Tibial artery (tissue), 4 donors: Measurements from ENCODE around the gene PARP8.

ENCODE experiments used
- DNase-seq, 2 donors: peaks; one replicate each; pipeline ENCODE4 v3.0.0-alpha.2; 2019
- H3K27ac ChIP-seq, 2 donors: fragments of 200-600 bp; sonication (generic) in 1 of 2; 1 replicate in 1 of 2; 2 replicates in 1 of 2; pipeline ENCODE4 v1.5.1; 2018 to 2019; ENCODE audit warnings: mild to moderate bottlenecking in 1 of 2
- H3K27me3 ChIP-seq, 2 donors: fragments of 200-600 bp; sonication (generic) in 1 of 2; one replicate each; pipeline versions ENCODE4 v1.5.1 to v1.6.0; 2016 to 2019
- H3K36me3 ChIP-seq, 3 donors: fragments of 200-600 bp; sonication (generic) in 2 of 3; one replicate each; pipeline ENCODE4 v1.5.1; 2016 to 2019; ENCODE audit warnings: mild to moderate bottlenecking in 2 of 3
- H3K4me1 ChIP-seq, 4 donors: fragments of 200-600 bp; sonication (generic) in 2 of 4; 1 replicate in 3 of 4; 2 replicates in 1 of 4; pipeline ENCODE4 v1.5.1; 2016 to 2019
- H3K4me3 ChIP-seq, 2 donors: fragments of 200-600 bp; sonication (generic) in 1 of 2; 1 replicate in 1 of 2; 2 replicates in 1 of 2; pipeline ENCODE4 v1.5.1; 2018 to 2019; ENCODE audit warnings: mild to moderate bottlenecking in 2 of 2
- H3K9me3 ChIP-seq, 3 donors: fragments of 200-600 bp; sonication (generic) in 1 of 3; one replicate each; pipeline ENCODE4 v1.5.1; 2016 to 2019
- CTCF ChIP-seq, 2 experiments: fragments of 200-600 bp in 1 of 2; fragments of 450-650 bp in 1 of 2; IDR thresholded peaks; one replicate each; pipeline ENCODE4 v1.5.1; 2017 to 2019; ENCODE audit warnings: antibody characterized with exemption in 2 of 2, mild to moderate bottlenecking in 1 of 2, moderate library complexity in 1 of 2
- intact Hi-C: fragments of 100-400 bp; cut with DNase I; formaldehyde crosslinking; loops from one replicate; pipeline ENCODE4 v1.15.0; 2023; ENCODE audit warnings: low total_unique reads

The PARP8 gene

GRCh38 chr5:50791813-50792212 is 125.4 kb downstream of the PARP8 start:
- H3K27me3 ChIP-seq, result no peaks in the 10 kb centered on the region
- no peak for TF ChIP-seq CTCF (IDR thresholded peaks at IDR 0.05)
- no peaks in the 10 kb centered on the region for H3K4me1 ChIP-seq
- no peak for DNase-seq
- H3K36me3 ChIP-seq, result peaks cover 19 to 43% (median 38%) of the 10 kb centered on the region in 3 donors
- no peak overlapping the region for H3K4me3 ChIP-seq
- no peaks in the 10 kb centered on the region for H3K9me3 ChIP-seq
- intact Hi-C loops, result no loop called here
- H3K27ac ChIP-seq, result no peak overlapping the region

- Histone ChIP-seq H3K4me1 (no peaks in the 10 kb centered on the region), H3K36me3 (peaks cover 19 to 41% (median 33%) of the 10 kb centered on the region in 3 donors), H3K4me3 (no peak overlapping the region), H3K9me3 (no peaks in the 10 kb centered on the region), H3K27me3 (no peaks in the 10 kb centered on the region), H3K27ac (no peak overlapping the region)
- intact Hi-C loops, result no loop called here
- TF ChIP-seq CTCF (IDR thresholded peaks at IDR 0.05), result no peak
- no peak for DNase-seq
Measured at GRCh38 chr5:50792843-50793242, 126.4 kb downstream of the PARP8 start.

- no peak for DNase-seq
- Histone ChIP-seq H3K27me3 (no peaks in the 10 kb centered on the region), H3K9me3 (no peaks in the 10 kb centered on the region), H3K4me1 (no peaks in the 10 kb centered on the region), H3K36me3 (peaks cover 7 to 35% (median 20%) of the 10 kb centered on the region in 3 donors), H3K4me3 (no peak overlapping the region), H3K27ac (no peak overlapping the region)
- intact Hi-C loops, result no loop called here
- TF ChIP-seq CTCF (IDR thresholded peaks at IDR 0.05), result no peak
Measured at GRCh38 chr5:50794812-50795211, 128.4 kb downstream of the PARP8 start.

- H3K27me3 ChIP-seq, result no peaks in the 10 kb centered on the region
- H3K4me1 ChIP-seq, result no peaks in the 10 kb centered on the region
- intact Hi-C loops, result no loop called here
- no peak for TF ChIP-seq CTCF (IDR thresholded peaks at IDR 0.05)
- H3K4me3 ChIP-seq, result no peak overlapping the region
- DNase-seq, result no peak
- peaks cover 9 to 29% (median 17%) of the 10 kb centered on the region in 3 donors for H3K36me3 ChIP-seq
- H3K9me3 ChIP-seq, result peaks cover 0 to 2% (median 0%) of the 10 kb centered on the region in 3 donors
- no peak overlapping the region for H3K27ac ChIP-seq
Measured at GRCh38 chr5:50798002-50798401, 131.6 kb downstream of the PARP8 start.

- H3K4me3 ChIP-seq, result no peak overlapping the region
- peaks cover 0 to 7% (median 0%) of the 10 kb centered on the region in 3 donors for H3K9me3 ChIP-seq
- peaks cover 16 to 25% (median 23%) of the 10 kb centered on the region in 3 donors for H3K36me3 ChIP-seq
- no peaks in the 10 kb centered on the region for H3K27me3 ChIP-seq
- no peak for TF ChIP-seq CTCF (IDR thresholded peaks at IDR 0.05)
- no peak overlapping the region for H3K27ac ChIP-seq
- no peaks in the 10 kb centered on the region for H3K4me1 ChIP-seq
- no peak for DNase-seq
- intact Hi-C loops, result no loop called here
Measured at GRCh38 chr5:50799596-50799995, 133.2 kb downstream of the PARP8 start.

- intact Hi-C loops, result no loop called here
- no peak overlapping the region for H3K27ac ChIP-seq
Measured at GRCh38 chr5:50800410-50800809, 134.0 kb downstream of the PARP8 start.

More at GRCh38 chr5:50800410-50800809, 134.0 kb downstream of the PARP8 start:
- Histone ChIP-seq H3K4me3 (no peak overlapping the region), H3K4me1 (no peaks in the 10 kb centered on the region), H3K36me3 (peaks cover 9 to 17% (median 17%) of the 10 kb centered on the region in 3 donors), H3K27me3 (no peaks in the 10 kb centered on the region), H3K9me3 (peaks cover 0 to 7% (median 0%) of the 10 kb centered on the region in 3 donors)
- no peak for TF ChIP-seq CTCF (IDR thresholded peaks at IDR 0.05)
- DNase-seq, result no peak
